HG02623 (cell line): ENCODE data around the gene TDRD10.

Experiments
- ATAC-seq: cut with Tn5 transposase; IDR thresholded peaks from one replicate; pipeline ENCODE4 v1.9.1; 2021; ENCODE audit warnings: moderate library complexity; ENCODE audit not compliant: unreplicated experiment

TDRD10 gene

DNA sequence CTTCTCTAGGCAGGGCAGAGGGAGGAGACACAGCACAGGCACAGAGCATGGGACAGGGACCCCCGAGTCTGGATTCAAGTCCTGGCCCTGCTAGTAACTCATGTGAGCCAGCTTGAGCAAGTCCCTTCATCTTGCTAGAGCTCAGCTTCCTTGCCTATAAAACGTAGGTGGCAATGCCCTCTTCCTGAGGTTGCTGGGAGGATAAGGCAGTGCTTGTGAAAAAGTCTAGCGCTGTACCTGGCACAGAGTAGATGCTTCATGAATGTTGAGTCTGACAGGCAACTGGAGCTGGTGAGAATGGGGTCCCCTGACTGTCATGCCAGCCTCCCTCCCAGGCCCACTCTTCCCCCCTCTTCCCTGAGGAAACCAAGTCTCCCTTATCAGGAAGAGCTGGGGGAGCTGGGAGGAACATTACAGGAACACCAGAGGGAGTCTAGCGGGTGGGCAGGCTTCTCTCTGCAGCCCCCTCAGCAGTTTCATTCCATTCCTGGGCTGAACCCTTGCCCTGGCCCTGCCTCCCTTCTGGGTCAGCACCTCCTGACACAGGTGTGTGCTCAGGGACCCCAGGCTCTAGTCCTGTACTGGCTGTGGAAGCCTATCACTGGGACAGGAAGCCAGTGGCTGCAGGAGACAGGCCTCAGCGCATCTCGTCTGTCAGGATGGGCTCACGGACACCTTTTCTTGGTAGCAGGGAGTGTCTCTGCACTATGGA lies 75.5 kb downstream of the TDRD10 start:
- no peak for ATAC-seq

GRCh38 chr1:154578058-154578418 lies 76.0 kb downstream of the TDRD10 start:
- ATAC-seq = no peak

DNA sequence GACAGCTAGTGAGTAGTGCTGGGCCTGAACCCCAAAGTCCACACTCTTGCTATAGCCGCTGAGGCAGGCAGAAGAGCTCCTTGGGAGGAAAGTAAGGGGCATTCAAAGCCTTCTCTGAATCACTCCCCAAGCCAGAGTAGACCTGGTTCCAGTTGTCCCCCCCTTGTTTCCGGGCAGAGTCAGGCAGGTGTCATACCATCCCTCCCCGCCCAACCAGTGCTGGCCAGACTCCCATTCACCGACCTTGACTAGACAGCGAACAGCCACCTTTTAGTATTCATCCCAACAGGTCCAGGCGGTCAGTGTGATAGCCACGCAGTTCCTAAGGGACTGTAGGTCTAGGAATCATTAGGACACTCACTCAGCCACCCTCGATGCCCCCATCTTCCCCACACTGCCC lies 77.4 kb downstream of the TDRD10 start:
- ATAC-seq = no peak

GRCh38 chr1:154581766-154582165 lies 79.7 kb downstream of the TDRD10 start:
- no peak for ATAC-seq

DNA sequence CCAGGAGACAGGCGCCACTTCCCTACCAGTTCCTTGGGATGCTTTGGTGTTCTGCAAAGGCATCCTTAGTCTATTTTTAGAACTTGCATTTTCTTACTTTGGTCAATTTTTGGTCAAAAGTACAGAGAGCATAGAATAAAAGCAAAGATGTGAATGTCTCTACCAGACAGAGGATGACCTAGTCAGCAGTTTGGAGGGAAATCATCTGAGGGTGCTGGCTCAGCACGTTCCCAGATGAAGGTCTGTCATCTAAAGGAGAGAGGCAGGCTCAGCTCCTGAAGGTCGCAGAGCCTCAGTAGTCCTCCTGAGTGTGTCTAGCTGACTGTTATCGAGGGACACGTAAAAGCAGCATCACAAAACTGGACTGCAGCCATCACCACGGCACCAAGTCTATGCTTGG lies 80.9 kb downstream of the TDRD10 start:
- no peak for ATAC-seq

- no peak for ATAC-seq
These were observed 81.8 kb downstream of the TDRD10 start for GRCh38 chr1:154583773-154584172.

- no peak for ATAC-seq
These were observed 82.4 kb downstream of the TDRD10 start for GRCh38 chr1:154584267-154584994.

GRCh38 chr1:154586231-154586630 lies 84.2 kb downstream of the TDRD10 start:
- ATAC-seq = no peak

GRCh38 chr1:154586641-154587040 lies 84.6 kb downstream of the TDRD10 start:
- no peak for ATAC-seq

GRCh38 chr1:154589780-154590179 lies 87.8 kb downstream of the TDRD10 start:
- ATAC-seq = no peak

DNA sequence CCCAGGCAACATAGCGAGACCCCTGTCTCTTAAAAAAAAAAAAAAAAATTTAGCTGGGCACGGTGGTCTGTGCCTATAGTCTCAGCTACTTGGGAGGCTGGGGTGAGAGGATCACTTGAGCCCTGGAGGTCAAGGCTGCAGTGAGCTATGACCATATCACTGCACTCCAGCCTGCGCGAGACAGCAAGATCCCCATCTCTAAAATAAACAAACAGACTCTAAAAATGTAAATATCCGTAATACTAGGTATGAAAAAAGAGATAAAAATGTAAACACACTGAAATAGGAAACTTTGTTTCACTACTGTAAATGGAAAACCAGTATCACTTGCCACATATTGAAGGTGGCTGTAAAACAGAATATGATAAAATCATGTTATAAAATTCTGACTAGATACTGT lies 88.7 kb downstream of the TDRD10 start:
- no peak for ATAC-seq

GRCh38 chr1:154591206-154591605 lies 89.2 kb downstream of the TDRD10 start:
- no peak for ATAC-seq

- no peak for ATAC-seq
These were observed 91.4 kb downstream of the TDRD10 start for GRCh38 chr1:154593390-154593789.

GRCh38 chr1:154594811-154595210 lies 92.8 kb downstream of the TDRD10 start:
- no peak for ATAC-seq

DNA sequence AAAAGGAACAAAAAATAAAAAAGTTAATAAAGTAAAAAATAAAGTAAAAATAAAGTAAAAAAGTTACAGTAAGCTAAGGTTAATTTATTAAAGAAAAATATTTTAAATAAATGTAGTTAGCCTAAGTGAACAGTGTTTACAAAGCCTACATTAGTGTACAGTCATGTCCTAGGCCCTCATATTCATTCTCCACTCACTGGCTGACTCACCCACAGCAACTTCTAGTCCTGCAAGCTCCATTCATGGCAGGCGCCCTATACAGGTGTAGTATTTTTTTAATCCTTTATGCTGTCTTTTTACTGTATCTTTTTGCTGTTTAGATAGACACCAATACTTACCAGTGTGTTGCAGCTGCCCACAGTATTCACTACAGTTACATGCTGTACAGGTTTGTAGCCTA lies 93.6 kb downstream of the TDRD10 start:
- ATAC-seq = no peak
